ENCODE measurements around the gene TMEM234. TPM values are rescaled to one million over a fixed set of nuclear protein-coding genes. Genes with fewer than 3 reads are reported as not detected.

TMEM234 gene
- total and polyA plus RNA-seq, 2 of the 8 experiments (the other 6 are each of a cell fraction or from before 2014, with no cell fraction given) = 8.7 to 8.9 TPM

GRCh38 chr1:32179443-32180185 is 42.5 kb downstream of the TMEM234 start, which contains the start of gene TXLNA:
TSS of gene TXLNA (plus strand) at chr1:32179675. CDS start at chr1:32180346, 671 bp downstream.
- H3K18ac ChIP-seq (ENCODE audit: extremely low read depth, low read length) = peak within 1 kb of the TSS; percentile 98
- 2% methylated on average over 65 of the region's 79 CpGs; no CpG with 5 or more reads in 1 of the 2 experiments for WGBS, 2 experiments (ENCODE audit: extremely low coverage in 1 of 2, insufficient coverage in 1 of 2, insufficient read length in 1 of 2, insufficient replicate concordance in 2 of 2, low coverage in 1 of 2, low lambda C conversion rate in 2 of 2, missing lambda C conversion rate in 1 of 2)
- peak within 1 kb of the TSS; percentile 46 for H3K4ac ChIP-seq (replicated peaks; ENCODE audit: insufficient read length, low read depth, low read length)
- no peak within 1 kb of the TSS for H3K14ac ChIP-seq (ENCODE audit: insufficient read length)
- no peak within 1 kb of the TSS for H2BK120ac ChIP-seq (replicated peaks; ENCODE audit: low read depth, low read length)
- peak within 1 kb of the TSS; percentile 69; the same call in 1 of the 2 replicates for H3K27ac ChIP-seq (ENCODE audit: low read depth, low read length)
- H3K9ac ChIP-seq (replicated peaks in 1 of 4; ENCODE audit: extremely low read depth in 1 of 4, low read depth in 3 of 4, low read length in 3 of 4) = peak within 1 kb of the TSS; percentile 52 to 67 (median 56); a peak in 6 of 7 replicates
- peaks cover 7 to 32% of the 10 kb centered on the region in 2 experiments for H3K79me2 ChIP-seq (ENCODE audit: control insufficient read depth in 1 of 2, insufficient read depth in 2 of 2, low read length in 2 of 2)
- H3K23ac ChIP-seq (ENCODE audit: insufficient read length) = no peak within 1 kb of the TSS
- peak within 1 kb of the TSS; percentile 90 for H4K5ac ChIP-seq (ENCODE audit: insufficient read length, low read depth, low read length)
- ChIA-PET CTCF (ENCODE audit: partially characterized antibody) (interaction anchor here (1.2 to 1.6 kb wide), 2 partner anchors 36 to 69 kb away, joined by 4 to 5 read pairs; no protein-coding TSS in a partner anchor), POLR2A (ENCODE audit: partially characterized antibody) (interaction anchor here (0.6 to 18.1 kb wide), 27 partner anchors 11 to 471 kb away, joined by 3 to 332 read pairs (median 4); partner anchors contain the start of genes BSDC1, CCDC28B, HDAC1 and IQCC)
- peaks cover 3% of the 10 kb centered on the region; the same call in 1 of the 2 replicates for H3K79me1 ChIP-seq (ENCODE audit: low read depth, low read length)
- peak within 1 kb of the TSS; percentile 44 to 89 (median 76) for H3K4me3 ChIP-seq (ENCODE audit: extremely low read depth in 1 of 4, insufficient read depth in 2 of 4, low read depth in 3 of 4, low read length in 4 of 4)
- H4K8ac ChIP-seq (ENCODE audit: extremely low read depth, insufficient read depth, low read length) = peak within 1 kb of the TSS; percentile 90; the same call in 1 of the 2 replicates
- H3K4me2 ChIP-seq (ENCODE audit: insufficient read depth in 1 of 2, low read depth in 2 of 2, low read length in 2 of 2) = peak within 1 kb of the TSS; percentile 82 to 91
- H2BK20ac ChIP-seq (ENCODE audit: low read length) = no peak within 1 kb of the TSS
- peaks cover 8 to 15% (median 10%) of the 10 kb centered on the region in 4 experiments; a peak in 6 of 7 replicates for H3K4me1 ChIP-seq (replicated peaks in 1 of 4; ENCODE audit: control insufficient read depth in 3 of 4, insufficient read depth in 4 of 4, low read length in 3 of 4)
- 0 out of 2 replicates have a peak within 1 kb of the TSS, but pooled peaks have one; percentile 20 for H2BK12ac ChIP-seq (ENCODE audit: low read depth, low read length)
- peaks cover 10 to 30% (median 18%) of the 10 kb centered on the region in 4 experiments for H3K36me3 ChIP-seq (ENCODE audit: control insufficient read depth in 2 of 4, insufficient read depth in 4 of 4, low read length in 3 of 4)
- H2AK5ac ChIP-seq (ENCODE audit: low read depth, low read length) = no peak within 1 kb of the TSS
- peak within 1 kb of the TSS; percentile 40 for H3K56ac ChIP-seq (replicated peaks; ENCODE audit: insufficient read length, low read depth, low read length)
- peaks cover 0 to 4% of the 10 kb centered on the region in 2 experiments for H4K20me1 ChIP-seq (replicated peaks in 1 of 2; ENCODE audit: control insufficient read depth in 1 of 2, insufficient read depth in 2 of 2, low read length in 2 of 2)
- FAIRE-seq = no peak
- H3K27me3 ChIP-seq (replicated peaks in 1 of 4; ENCODE audit: control insufficient read depth in 3 of 4, extremely low read depth in 1 of 4, insufficient read depth in 3 of 4, low read length in 3 of 4) = no peaks in the 10 kb centered on the region
- no peaks in the 10 kb centered on the region for H3K9me3 ChIP-seq (ENCODE audit: insufficient read depth in 2 of 2, low read depth in 1 of 2, low read length in 1 of 2)
- DNase-seq (ENCODE audit: low read depth in 1 of 2, low spot score in 2 of 2) = peak; percentile 77 to 95
- no peak within 1 kb of the TSS for H2BK15ac ChIP-seq (ENCODE audit: low read length)
- H4K91ac ChIP-seq (replicated peaks; ENCODE audit: insufficient read length, low read length) = peak within 1 kb of the TSS; percentile 88
- peak within 1 kb of the TSS; percentile 93 for H2AFZ ChIP-seq (ENCODE audit: low read length)
- H3K23me2 ChIP-seq (ENCODE audit: low read depth, low read length) = peaks cover 2% of the 10 kb centered on the region; the same call in 1 of the 2 replicates
- peak within 1 kb of the TSS; percentile 62; the same call in 1 of the 2 replicates for H2BK5ac ChIP-seq (ENCODE audit: low read depth, low read length)
- TF ChIP-seq YY1 (IDR thresholded peaks at IDR 0.05; ENCODE audit: low read depth, low read length) = peak; percentile 6; the same call in 1 of the 2 replicates
- no peak for TF ChIP-seq RFX5 (IDR thresholded peaks at IDR 0.05; ENCODE audit: borderline replicate concordance, low read depth, low read length)
- TF ChIP-seq FOSL1 (IDR thresholded peaks at IDR 0.05; ENCODE audit: insufficient read depth, low read depth, low read length) = no peak
- TF ChIP-seq CBX5 (IDR thresholded peaks at IDR 0.05; ENCODE audit: low read depth, low read length) = no peak
- no peak for TF ChIP-seq RXRA (IDR thresholded peaks at IDR 0.05; ENCODE audit: insufficient read depth, low read depth, low read length)
- TF ChIP-seq TAF1 (IDR thresholded peaks at IDR 0.05; ENCODE audit: low read depth, low read length) = peak; percentile 86
- peak; percentile 71; the same call in 1 of the 2 replicates for TF ChIP-seq KDM1A (IDR thresholded peaks at IDR 0.05; ENCODE audit: borderline replicate concordance, low read length)
- no peak for TF ChIP-seq EZH2 (IDR thresholded peaks at IDR 0.05; ENCODE audit: low read depth, low read length, severe bottlenecking)
- peak; percentile 51; the same call in 1 of the 2 replicates for TF ChIP-seq EGR1 (IDR thresholded peaks at IDR 0.05; ENCODE audit: borderline replicate concordance, low read depth, low read length)
- no peak for TF ChIP-seq JUND (IDR thresholded peaks at IDR 0.05; ENCODE audit: low read length)

Measured in H1 (cell line).